Urinary bladder (tissue), 4 donors: Measurements from ENCODE around the gene SLC8A2. TPM values are rescaled to one million over a fixed set of nuclear protein-coding genes. Genes with fewer than 3 reads are reported as not detected.

ENCODE experiments used
- DNase-seq: peaks from one replicate; pipeline ENCODE4 v3.0.0-alpha.2; 2015; ENCODE audit errors: extremely low spot score
- H3K27ac ChIP-seq: one replicate; pipeline ENCODE4 v1.5.1; 2013; ENCODE audit warnings: low read depth, mild to moderate bottlenecking, moderate library complexity
- H3K36me3 ChIP-seq: one replicate; pipeline ENCODE4 v1.6.1; 2013; ENCODE audit warnings: mild to moderate bottlenecking, moderate library complexity; ENCODE audit not compliant: insufficient read depth
- H3K4me1 ChIP-seq: one replicate; pipeline ENCODE4 v1.6.1; 2013; ENCODE audit warnings: mild to moderate bottlenecking, moderate library complexity; ENCODE audit not compliant: insufficient read depth
- H3K4me3 ChIP-seq: one replicate; pipeline ENCODE4 v1.5.1; 2013; ENCODE audit warnings: low read depth, low read length
- WGBS: extraction: QIAGEN DNeasy Blood & Tissue Kit; methylation state at CpG from one replicate; pipeline ENCODE4 v1.1.7; 2013; 5-methylcytosine and 5-hydroxymethylcytosine counted together
- polyA plus RNA-seq: library from polyadenylated mRNA; stranded (reverse); fragments of 200-250 nt; gene quantifications from one replicate; pipeline ENCODE4 v1.2.3, GENCODE V29; 2013
- total RNA-seq: library from RNA; depleted of rRNA; stranded (reverse); fragments of >200 nt; gene quantifications from one replicate; pipeline ENCODE4 v1.2.3, GENCODE V29; 2014
- donor health status: healthy with polysubstance abuse.
- donor health status: healthy.

SLC8A2 gene
- total and polyA plus RNA-seq, 2 donors: 1.5 to 10.2 TPM

GRCh38 chr19:47446534-47447469 is 24.9 kb downstream of the SLC8A2 start:
- WGBS: 25% methylated on average over 28 of the region's 28 CpGs
- Histone ChIP-seq H3K36me3 (no peaks in the 10 kb centered on the region), H3K4me3 (no peak overlapping the region), H3K27ac (no peak overlapping the region), H3K4me1 (no peaks in the 10 kb centered on the region)
- DNase-seq: no peak

DNA sequence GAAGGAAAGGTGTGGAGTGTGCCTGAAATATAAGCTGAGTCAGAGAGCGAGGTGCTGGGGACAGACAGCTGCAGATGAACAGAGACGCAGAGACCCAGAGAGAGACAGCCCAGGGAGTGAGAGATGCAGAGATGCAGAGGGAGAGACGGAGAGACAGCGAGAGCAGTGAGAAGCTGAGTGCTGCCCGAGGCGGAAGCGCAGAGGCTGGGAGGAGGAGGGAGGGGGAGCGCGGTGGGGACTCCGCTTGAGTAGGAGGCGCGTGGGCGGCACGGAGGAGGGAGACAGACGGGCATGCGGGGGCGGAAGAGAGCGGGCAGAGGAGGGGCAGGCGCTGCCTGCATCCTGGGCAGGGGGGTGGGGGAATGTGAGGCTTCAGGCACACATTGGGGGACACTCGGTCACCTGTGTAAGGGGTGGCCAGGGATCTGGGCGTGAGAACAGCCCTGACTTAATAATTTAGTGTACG is 25.7 kb downstream of the SLC8A2 start:
- Histone ChIP-seq H3K4me3 (no peak overlapping the region), H3K27ac (no peak overlapping the region), H3K36me3 (no peaks in the 10 kb centered on the region), H3K4me1 (no peaks in the 10 kb centered on the region)
- DNase-seq: no peak
- WGBS: 7% methylated on average over 22 of the region's 22 CpGs

GRCh38 chr19:47445527-47445926 is 26.2 kb downstream of the SLC8A2 start:
- DNase-seq: no peak
- 61% methylated on average over 4 of the region's 4 CpGs for WGBS
- no peaks in the 10 kb centered on the region for H3K4me1 ChIP-seq
- no peak overlapping the region for H3K4me3 ChIP-seq
- no peak overlapping the region for H3K27ac ChIP-seq
- H3K36me3 ChIP-seq: no peaks in the 10 kb centered on the region

- WGBS: 31% methylated on average over 22 of the region's 22 CpGs
- Histone ChIP-seq H3K4me1 (no peaks in the 10 kb centered on the region), H3K27ac (no peak overlapping the region), H3K36me3 (no peaks in the 10 kb centered on the region), H3K4me3 (no peak overlapping the region)
- DNase-seq: no peak
These were observed 27.3 kb downstream of the SLC8A2 start for GRCh38 chr19:47444388-47444821.

- WGBS: 71% methylated on average over 12 of the region's 12 CpGs
- Histone ChIP-seq H3K36me3 (no peaks in the 10 kb centered on the region), H3K4me3 (no peak overlapping the region), H3K4me1 (no peaks in the 10 kb centered on the region), H3K27ac (no peak overlapping the region)
- no peak for DNase-seq
These were observed 28.4 kb downstream of the SLC8A2 start for GRCh38 chr19:47443331-47443730.

DNA sequence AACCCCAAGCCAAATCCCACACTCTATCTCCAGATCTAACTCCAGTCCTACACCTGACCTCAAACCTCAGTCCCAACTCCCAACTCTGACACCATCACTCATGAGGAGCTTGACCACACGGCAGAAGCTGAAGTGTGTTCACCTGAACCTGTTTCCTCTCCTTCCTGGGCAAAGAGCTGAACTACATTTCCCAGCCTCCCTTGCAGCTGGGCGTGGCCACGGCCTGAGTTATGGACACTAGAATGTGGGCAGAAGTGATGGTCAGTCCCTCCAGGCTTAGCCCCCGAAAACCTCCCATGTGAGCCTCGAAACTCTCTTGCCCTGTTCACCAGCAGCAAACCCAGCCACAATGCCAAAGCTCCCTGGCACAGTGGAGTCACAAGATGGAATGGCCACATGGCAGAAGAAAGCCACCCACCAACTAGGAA is 32.9 kb downstream of the SLC8A2 start:
- WGBS: 30% methylated on average over 5 of the region's 5 CpGs
- Histone ChIP-seq H3K36me3 (no peaks in the 10 kb centered on the region), H3K4me1 (no peaks in the 10 kb centered on the region), H3K27ac (no peak overlapping the region), H3K4me3 (no peak overlapping the region)
- no peak for DNase-seq

GRCh38 chr19:47437500-47437899 is 34.2 kb downstream of the SLC8A2 start:
- WGBS: 41% methylated on average over 12 of the region's 12 CpGs
- Histone ChIP-seq H3K27ac (no peak overlapping the region), H3K4me3 (no peak overlapping the region), H3K36me3 (no peaks in the 10 kb centered on the region), H3K4me1 (no peaks in the 10 kb centered on the region)
- DNase-seq: no peak

DNA sequence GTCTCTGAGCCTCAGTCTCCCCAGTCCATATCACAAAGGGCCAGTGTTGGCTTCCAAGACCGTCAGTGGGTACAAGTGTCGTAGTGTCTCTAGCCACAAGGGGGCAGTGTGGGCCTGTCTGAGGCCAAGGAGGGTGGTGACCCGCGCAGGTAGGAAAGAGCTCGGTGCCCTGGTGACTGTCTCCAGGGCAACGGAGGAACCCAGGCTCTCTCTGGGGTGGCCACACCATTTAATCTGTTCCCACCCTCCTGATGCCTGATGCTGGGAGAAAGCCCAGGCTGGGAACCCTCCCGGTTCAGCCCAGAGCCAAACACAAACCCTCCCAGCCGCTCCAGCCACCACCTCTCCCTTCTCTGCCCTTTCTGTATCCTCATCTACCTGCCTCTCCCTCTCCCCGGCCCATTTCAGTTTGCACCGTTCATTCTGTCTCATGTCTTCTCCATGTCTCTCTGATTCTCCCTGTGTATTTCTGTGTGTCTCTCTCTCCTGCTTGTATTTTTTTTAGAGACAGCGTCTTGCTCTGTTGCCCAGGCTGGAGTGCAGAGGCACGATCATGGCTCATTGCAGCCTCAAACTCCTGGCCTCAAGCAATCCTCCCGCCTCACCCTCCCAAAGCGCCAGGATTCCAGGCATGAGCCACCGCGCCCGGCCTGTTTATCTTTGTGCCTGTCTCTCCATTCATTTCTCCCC is 34.8 kb downstream of the SLC8A2 start:
- Histone ChIP-seq H3K4me3 (no peak overlapping the region), H3K36me3 (no peaks in the 10 kb centered on the region), H3K27ac (no peak overlapping the region), H3K4me1 (no peaks in the 10 kb centered on the region)
- WGBS: 32% methylated on average over 17 of the region's 17 CpGs
- DNase-seq: no peak

DNA sequence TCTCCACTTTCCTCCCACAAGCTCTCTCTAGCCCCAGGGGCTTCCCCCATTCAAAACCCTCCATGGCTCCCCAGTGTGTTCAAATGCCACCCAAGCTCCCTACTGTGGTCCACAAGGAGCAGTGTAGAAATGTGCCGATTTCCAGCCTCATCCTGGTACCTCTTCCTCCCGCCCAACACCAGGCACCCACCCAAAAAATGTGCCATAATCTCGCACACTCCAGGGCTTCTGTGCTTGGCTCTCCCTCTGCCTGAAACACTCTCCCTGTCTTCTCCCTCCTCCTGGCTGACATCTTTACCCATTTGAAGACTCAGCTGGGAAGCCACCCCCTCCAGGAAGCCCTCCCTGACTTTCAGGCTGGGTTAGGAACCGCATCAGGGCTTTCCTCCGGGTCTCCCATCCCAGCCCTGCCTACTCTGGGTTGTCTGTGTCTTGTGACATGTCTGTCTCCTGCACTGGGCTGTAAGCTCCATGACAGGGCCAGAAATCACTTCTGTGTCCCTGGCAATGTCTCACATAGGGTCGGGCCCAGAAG is 35.7 kb downstream of the SLC8A2 start:
- no peak overlapping the region for H3K4me3 ChIP-seq
- 81% methylated on average over 6 of the region's 6 CpGs for WGBS
- H3K27ac ChIP-seq: no peak overlapping the region
- DNase-seq: no peak
- H3K36me3 ChIP-seq: no peaks in the 10 kb centered on the region
- no peaks in the 10 kb centered on the region for H3K4me1 ChIP-seq

DNA sequence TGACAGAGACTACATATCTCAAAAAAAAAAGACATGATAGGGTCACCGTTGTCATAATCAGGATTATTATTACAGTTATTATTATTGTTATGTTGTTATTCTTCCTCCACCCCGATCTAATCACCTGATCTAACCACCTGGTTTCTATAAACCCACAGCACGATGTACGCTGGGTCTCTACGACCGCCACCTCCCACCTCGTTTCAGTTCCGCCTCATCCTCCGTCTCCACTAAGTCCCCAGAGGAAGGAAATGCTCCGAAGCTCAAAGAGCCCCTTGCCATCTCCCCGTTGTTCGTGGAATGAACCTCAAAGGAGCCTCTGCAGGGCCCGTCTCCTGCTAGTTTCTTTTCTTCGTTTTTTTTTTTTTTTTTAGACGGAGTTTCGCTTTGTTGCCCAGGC is 36.5 kb downstream of the SLC8A2 start:
- H3K36me3 ChIP-seq: no peaks in the 10 kb centered on the region
- 62% methylated on average over 16 of the region's 16 CpGs for WGBS
- H3K4me3 ChIP-seq: no peak overlapping the region
- no peak for DNase-seq
- H3K27ac ChIP-seq: no peak overlapping the region
- no peaks in the 10 kb centered on the region for H3K4me1 ChIP-seq

DNA sequence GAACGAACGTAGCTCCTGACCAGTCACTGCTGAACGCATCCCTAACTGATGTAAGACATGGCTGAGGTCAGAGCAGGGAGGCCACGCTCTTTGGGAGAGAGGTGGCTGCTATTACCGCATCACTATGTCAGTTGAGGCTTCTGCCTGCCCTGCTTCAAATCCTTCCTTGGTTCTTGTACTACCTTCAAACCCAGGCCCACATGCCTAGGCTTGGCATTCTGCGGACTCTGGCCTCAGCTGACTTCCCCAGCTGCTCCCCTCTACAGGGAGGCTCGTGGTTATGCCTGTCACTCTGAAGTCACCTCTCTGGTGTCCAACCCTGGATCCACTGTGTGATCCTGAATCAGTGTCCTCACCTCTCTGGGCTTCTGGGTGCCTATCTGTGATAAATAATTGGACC is 37.6 kb downstream of the SLC8A2 start:
- Histone ChIP-seq H3K36me3 (no peaks in the 10 kb centered on the region), H3K4me1 (peaks cover 2% of the 10 kb centered on the region), H3K27ac (no peak overlapping the region), H3K4me3 (no peak overlapping the region)
- 73% methylated on average over 7 of the region's 7 CpGs for WGBS
- no peak for DNase-seq

DNA sequence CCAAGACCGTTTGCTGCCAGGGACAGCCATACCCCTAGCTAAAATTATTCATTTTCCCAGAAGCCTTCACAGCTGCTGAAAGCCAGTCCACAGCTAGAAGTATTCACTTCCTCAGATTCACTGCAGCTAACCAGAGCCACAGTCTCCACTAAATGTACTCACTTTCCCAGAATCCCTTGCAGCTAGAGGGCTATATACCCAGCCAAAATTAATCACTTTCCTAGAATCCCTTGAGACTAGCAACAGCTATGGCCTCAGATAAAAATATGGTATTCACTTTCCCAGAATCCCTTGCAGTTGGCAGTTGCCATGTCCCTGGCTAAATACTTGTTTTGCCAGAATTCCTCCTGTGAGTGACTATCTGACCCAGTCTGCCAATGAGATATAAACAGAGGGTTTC is 38.6 kb downstream of the SLC8A2 start:
- no peaks in the 10 kb centered on the region for H3K36me3 ChIP-seq
- DNase-seq: no peak
- peaks cover 2% of the 10 kb centered on the region for H3K4me1 ChIP-seq
- no peak overlapping the region for H3K27ac ChIP-seq
- H3K4me3 ChIP-seq: no peak overlapping the region
- WGBS: 52% methylated on average over 1 of the region's 1 CpG

DNA sequence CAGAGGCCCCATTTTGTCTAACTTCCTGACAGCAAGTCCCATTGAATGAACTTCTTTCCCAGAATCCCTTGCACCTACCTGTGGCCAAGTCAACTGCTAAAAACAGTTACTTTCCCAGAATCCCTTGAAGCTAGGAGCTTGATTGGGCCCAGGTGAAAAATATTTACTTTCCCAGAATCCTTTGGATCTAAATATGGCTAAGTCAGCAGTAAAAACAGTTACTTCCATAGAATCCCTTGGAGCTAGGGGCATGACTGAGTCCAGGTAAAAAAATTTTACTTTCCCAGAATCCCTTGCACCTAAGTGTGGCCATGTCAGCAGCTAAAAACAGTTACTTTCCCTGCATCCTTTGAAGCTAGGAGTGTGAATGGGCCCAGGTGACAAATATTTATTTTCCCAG is 39.2 kb downstream of the SLC8A2 start:
- DNase-seq: no peak
- H3K36me3 ChIP-seq: no peaks in the 10 kb centered on the region
- no peak overlapping the region for H3K4me3 ChIP-seq
- H3K4me1 ChIP-seq: peaks cover 2% of the 10 kb centered on the region
- no peak overlapping the region for H3K27ac ChIP-seq

DNA sequence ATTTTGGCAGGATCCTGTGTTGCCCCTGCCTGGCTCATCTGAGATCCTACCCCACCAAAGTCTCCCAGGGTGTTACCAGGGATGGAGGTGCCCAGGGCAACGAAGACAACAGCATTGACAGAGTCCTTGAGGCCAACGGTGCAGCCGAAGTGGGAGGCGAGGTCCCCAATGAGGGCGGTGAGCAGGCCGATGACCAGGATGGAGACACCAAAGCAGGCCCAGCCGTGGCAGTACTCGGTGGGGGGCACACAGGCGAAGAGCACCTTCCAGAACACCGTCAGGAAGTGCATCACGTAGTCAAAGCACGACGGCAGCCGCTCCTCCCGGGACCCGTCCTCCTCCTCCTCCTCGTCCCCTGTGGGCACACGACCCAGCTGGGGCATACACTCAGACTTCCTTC is 39.6 kb downstream of the SLC8A2 start:
- whole genome bisulfite sequencing: 79% methylated on average over 18 of the region's 18 CpGs
- no peak overlapping the region for H3K4me3 ChIP-seq
- peaks cover 2% of the 10 kb centered on the region for H3K4me1 ChIP-seq
- no peak overlapping the region for H3K27ac ChIP-seq
- no peak for DNase-seq
- H3K36me3 ChIP-seq: no peaks in the 10 kb centered on the region
